B cell (primary cell): ENCODE measurements around the gene LRFN4.

Experiments
- CTCF ChIP-seq: fragments of 200-600 bp; IDR thresholded peaks from one replicate; pipeline ENCODE4 v1.8.0; 2022; ENCODE audit warnings: antibody characterized with exemption, mild to moderate bottlenecking
- EZH2 ChIP-seq: IDR thresholded peaks from 2 replicates; pipeline ENCODE4 v1.6.1; 2012; ENCODE audit warnings: borderline replicate concordance, low read depth, mild to moderate bottlenecking, moderate library complexity, low read length; ENCODE audit not compliant: insufficient read depth, poor library complexity, severe bottlenecking

GRCh38 chr11:66845876-66846212, 11.0 kb upstream of the LRFN4 start:
- no peak for TF ChIP-seq CTCF
- no peak for TF ChIP-seq EZH2
